SK-N-MC (cell line): ENCODE data around the gene RPP30.

ENCODE experiments used
- EZH2 ChIP-seq: fragments of 200-600 bp; sonication (generic); IDR thresholded peaks from one replicate; pipeline ENCODE4 v1.6.1; 2017; ENCODE audit warnings: antibody characterized with exemption
- FOXP2 ChIP-seq: optimal IDR thresholded peaks from 2 replicates; pipeline ENCODE3; 2011; ENCODE audit warnings: mild to moderate bottlenecking, moderate library complexity; ENCODE audit not compliant: insufficient read depth; ENCODE audit errors: extremely low read length, control extremely low read depth
- POLR2AphosphoS5 ChIP-seq: IDR thresholded peaks from 2 replicates; pipeline ENCODE4 v1.6.1; 2012; ENCODE audit warnings: mild to moderate bottlenecking, low read depth, low read length, borderline replicate concordance

DNA sequence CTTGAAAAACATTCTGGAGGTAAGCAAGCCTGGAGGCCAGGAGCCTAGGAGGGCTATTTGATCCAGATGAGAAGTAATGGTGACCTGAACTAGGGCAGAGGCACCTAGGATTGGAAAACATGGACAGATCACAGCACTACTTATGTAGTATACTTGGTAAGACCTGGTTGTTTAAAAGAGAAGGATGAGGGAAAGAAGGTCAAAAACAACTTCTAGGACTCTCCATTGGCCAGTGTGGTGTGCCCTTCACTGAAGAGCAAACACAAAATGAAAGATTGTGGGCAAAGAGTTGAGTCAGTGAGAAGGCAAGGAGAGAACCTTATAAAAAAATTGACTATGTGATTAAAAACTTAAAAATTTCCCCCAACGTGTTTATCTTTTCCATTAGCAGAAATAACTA is 34.8 kb downstream of the RPP30 start:
- TF ChIP-seq EZH2 (no peak), POLR2AphosphoS5 (no peak), FOXP2 (no peak)
